Stimulated activated effector memory CD8-positive, alpha-beta T cell treated with anti-CD3 and anti-CD28 coated beads, Interleukin-12 subunit alpha, Interleukin-12 subunit beta, amount 100 ng/mL, for 72 hours (primary cell): ENCODE data around the gene NAPB.
"Not testable (repeated sequence)": the region's sequence is repeated elsewhere in the genome, so short reads cannot be mapped to it uniquely, and the experiment has no call there.

Experiments
- ATAC-seq: fragments of 150-1000 bp; cut with Tn5 transposase; 2 replicates; pipeline ENCODE4 v1.10.0; 2021
- DNase-seq, 2 donors: peaks; one replicate each; pipeline ENCODE4 v3.0.0; 2021 to 2022; ENCODE audit warnings: low spot score in 2 of 2
- H3K27ac Mint-ChIP-seq: one replicate; pipeline ENCODE4 v1.8.0; 2022; ENCODE audit warnings: mild to moderate bottlenecking, mixed read lengths
- H3K36me3 Mint-ChIP-seq: one replicate; pipeline ENCODE4 v1.8.0; 2022; ENCODE audit warnings: mild to moderate bottlenecking, mixed read lengths
- H3K4me1 Mint-ChIP-seq: one replicate; pipeline ENCODE4 v1.8.0; 2022; ENCODE audit warnings: mixed read lengths
- H3K4me3 Mint-ChIP-seq: one replicate; pipeline ENCODE4 v1.8.0; 2022; ENCODE audit warnings: mild to moderate bottlenecking, mixed read lengths
- H3K9me3 Mint-ChIP-seq: one replicate; pipeline ENCODE4 v1.8.0; 2022; ENCODE audit warnings: mixed read lengths

NAPB gene

DNA sequence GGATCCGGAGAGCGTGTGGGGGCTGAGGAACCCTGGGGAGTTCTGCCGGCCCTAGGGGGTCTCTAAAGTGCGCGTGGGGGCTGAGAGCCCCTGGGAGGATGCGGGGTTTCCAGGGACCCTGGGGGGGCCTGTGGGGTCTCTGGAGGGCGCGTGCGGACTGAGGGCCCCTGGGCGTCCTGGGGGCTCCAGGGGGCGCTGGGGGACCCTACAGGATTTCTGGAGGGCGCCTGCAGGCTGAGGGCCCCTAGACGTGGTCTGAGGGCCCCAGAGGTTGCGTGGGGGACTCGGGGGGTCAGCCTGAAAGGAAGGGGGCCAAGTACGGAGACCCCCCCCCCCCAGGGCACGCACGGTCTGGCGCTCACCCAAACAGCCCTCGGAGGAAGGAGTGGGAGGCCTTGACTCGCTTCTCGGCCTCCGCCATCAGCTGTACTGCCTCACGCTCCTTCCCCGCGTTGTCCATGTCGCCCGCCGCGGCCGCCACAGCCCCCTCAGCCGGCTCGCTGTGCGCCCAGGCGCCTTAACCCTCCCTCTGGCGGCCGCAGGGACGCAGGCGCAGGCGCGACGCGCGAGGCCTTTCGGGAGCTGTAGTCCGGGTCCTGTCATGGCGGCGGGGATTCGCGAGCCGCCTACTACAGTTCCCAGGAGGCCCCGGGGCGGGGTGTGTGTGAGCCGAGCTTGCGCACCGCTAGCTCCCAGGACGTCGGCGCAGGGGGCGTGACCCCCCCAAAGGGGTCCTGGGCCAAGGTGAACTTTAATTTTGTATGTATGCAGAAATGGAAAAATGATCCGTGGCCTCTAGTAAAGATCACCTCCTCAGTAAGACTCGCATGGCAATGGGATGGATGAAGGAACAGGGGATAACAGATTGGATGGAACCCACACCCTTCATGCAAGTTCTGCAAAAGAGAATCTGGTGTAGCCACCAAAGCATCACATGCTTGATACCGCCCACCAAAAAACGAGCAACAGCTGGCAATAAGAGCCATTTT, at the start of gene NAPB:
Gene NAPB (minus strand): TSS at position 546 of the 989 bp plus-strand sequence. CDS start 86 bp downstream, at position 460.
- Mint-ChIP-seq H3K36me3 (peaks cover 7% of the 10 kb centered on the region), H3K4me1 (peaks cover 25% of the 10 kb centered on the region), H3K9me3 (no peaks in the 10 kb centered on the region), H3K27ac (peak within 1 kb of the TSS; percentile 89), H3K4me3 (peak within 1 kb of the TSS; percentile 80)
- peak; percentile 99 for ATAC-seq
- DNase-seq: peak; percentile 86 to 95

DNA sequence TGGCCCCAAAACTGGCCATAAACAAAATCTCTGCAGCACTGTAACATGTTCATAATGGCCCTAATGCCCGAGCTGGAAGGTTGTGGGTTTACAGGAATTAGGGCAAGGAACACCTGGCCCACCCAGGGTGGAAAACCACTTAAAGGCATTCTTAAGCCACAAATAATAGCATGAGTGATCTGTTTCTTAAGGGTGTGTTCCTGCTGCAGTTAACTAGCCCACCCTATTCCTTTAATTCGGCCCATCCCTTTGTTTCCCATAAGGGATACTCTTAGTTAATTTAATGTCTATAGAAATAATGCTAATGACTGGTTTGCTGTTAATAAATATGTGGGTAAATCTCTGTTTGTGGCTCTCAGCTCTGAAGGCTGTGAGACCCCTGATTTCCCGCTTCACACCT, 45.7 kb upstream of the NAPB start:
- H3K27ac Mint-ChIP-seq, DNase-seq, H3K36me3 Mint-ChIP-seq, H3K9me3 Mint-ChIP-seq, H3K4me3 Mint-ChIP-seq, ATAC-seq, H3K4me1 Mint-ChIP-seq: not testable (repeated sequence)

DNA sequence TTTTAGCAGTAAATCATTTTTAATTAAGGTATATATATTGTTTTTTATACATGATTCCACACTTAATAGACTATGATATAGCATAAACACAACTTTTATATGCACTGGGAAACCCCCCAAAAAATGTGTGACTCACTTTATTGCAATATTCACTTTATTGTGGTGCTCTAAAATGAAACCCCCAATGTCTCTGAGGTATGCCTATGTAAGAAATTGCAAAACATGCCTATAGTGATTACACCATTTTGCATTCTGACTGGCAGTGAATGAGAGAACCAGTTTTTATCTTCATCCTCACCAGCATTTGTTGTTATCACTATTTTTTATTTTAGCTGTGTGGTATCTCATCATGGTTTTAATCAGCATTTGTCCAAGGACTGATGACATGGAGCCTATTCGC, 39.9 kb upstream of the NAPB start:
- Mint-ChIP-seq H3K36me3 (no peaks in the 10 kb centered on the region), H3K27ac (no peak overlapping the region), H3K4me1 (peaks cover 12% of the 10 kb centered on the region), H3K9me3 (no peaks in the 10 kb centered on the region), H3K4me3 (no peak overlapping the region)
- DNase-seq (no peak), ATAC-seq (no peak)

DNA sequence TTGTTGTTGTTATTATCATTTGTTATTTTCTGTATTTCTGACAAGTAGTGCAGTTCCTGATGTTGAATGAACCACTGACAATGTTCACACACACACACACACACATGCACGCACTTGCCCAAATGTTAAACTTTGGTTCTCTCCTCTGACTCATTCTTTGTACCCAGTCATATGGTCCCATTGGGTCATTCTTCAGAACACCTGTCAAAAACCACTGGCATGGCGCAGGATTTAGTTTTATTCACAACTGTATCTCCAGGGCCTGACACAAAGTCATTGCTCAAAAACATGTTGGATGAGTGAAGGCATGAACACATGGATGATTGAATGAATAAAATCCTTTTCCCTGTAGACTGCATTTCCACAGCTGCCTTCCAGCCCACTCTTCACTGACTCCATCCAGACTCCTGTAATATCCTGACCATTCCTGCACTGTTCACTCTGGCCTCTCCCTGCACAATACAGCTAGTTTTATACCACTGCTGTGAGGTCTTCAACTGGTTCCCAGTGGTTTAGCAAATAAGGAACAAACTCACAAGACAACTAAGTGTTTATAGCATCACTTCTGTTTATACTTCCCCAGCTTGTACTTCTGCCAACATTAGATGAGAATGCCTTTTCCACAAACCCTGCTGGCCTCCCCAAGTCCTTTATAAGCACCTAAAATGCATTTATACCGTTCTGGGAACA, 38.3 kb upstream of the NAPB start:
- DNase-seq (no peak), ATAC-seq (no peak)
- Mint-ChIP-seq H3K27ac (no peak overlapping the region), H3K4me1 (peaks cover 19% of the 10 kb centered on the region), H3K4me3 (no peak overlapping the region), H3K36me3 (no peaks in the 10 kb centered on the region), H3K9me3 (no peaks in the 10 kb centered on the region)

DNA sequence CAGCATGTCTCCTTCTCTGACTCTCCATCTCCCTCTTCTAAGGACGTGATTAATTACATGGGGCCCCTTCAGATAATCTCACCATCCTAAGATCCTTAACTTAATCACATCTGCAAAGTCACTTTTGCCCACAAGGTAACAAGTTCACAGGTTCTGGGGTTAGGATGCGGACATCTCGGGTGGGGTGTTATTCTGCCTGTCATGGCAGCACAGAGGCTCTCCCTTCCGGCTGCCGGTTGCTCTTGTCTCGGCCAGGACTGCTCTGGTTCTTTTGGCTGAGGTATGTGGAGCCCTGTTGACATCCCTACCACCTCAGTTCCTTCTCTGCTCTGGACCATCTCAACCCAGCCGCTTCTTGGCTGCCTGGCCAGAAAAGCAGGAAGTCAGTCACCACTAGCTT, 35.6 kb upstream of the NAPB start:
- Mint-ChIP-seq H3K4me1 (peaks cover 19% of the 10 kb centered on the region), H3K9me3 (no peaks in the 10 kb centered on the region), H3K36me3 (no peaks in the 10 kb centered on the region), H3K4me3 (peak overlapping the region; percentile 42), H3K27ac (peak overlapping the region; percentile 90)
- DNase-seq (no peak), ATAC-seq (no peak)

DNA sequence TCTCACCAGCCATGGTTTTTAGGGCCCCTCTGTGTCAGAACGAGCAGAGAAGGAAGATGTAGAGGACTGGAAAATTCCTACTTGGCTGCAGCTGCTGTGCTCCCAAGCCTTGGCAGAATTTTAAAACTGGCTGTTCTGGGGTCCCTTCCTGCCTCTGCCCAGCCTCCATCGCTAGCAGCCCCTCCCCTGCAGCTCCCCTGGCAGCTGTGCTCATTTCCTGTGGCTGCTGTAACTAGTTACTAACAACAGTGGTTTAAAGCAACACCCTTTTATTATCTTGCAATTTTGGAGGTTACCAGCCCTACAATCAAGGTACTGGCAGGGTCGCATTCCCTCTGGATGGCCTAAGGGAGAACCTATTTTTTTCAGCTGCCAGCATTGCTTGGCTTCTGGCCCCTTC, 35.1 kb upstream of the NAPB start:
- H3K36me3 Mint-ChIP-seq: no peaks in the 10 kb centered on the region

DNA sequence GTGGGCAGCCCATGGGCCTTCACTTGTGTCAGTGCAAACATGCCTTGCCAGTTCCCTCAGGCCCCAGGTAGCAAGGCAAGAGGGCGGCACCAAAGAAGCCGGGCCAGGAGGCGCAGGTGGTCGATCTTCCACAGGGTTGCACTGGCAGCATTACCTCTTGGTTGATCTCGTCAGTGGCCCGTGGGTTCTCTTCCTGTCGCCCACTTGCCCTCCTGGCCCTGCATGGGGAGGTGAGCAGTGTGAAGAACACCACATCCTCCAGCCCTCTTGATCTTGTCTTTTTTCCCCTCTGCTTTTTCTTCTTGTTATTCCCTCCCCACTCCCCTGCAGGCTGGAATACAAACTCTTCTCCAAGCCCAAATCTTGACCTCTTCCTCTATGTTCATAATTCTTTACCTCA, 34.4 kb upstream of the NAPB start:
- Mint-ChIP-seq H3K4me1 (peaks cover 19% of the 10 kb centered on the region), H3K27ac (peak overlapping the region; percentile 90), H3K4me3 (peak overlapping the region; percentile 42), H3K9me3 (no peaks in the 10 kb centered on the region), H3K36me3 (no peaks in the 10 kb centered on the region)
- DNase-seq: no peak
- peak; percentile 57 for ATAC-seq

More for the DNA sequence above, 35.1 kb upstream of the NAPB start:
- Mint-ChIP-seq H3K4me1 (peaks cover 19% of the 10 kb centered on the region), H3K27ac (peak overlapping the region; percentile 90), H3K4me3 (peak overlapping the region; percentile 42), H3K9me3 (no peaks in the 10 kb centered on the region)
- DNase-seq (no peak), ATAC-seq (peak; percentile 61)

DNA sequence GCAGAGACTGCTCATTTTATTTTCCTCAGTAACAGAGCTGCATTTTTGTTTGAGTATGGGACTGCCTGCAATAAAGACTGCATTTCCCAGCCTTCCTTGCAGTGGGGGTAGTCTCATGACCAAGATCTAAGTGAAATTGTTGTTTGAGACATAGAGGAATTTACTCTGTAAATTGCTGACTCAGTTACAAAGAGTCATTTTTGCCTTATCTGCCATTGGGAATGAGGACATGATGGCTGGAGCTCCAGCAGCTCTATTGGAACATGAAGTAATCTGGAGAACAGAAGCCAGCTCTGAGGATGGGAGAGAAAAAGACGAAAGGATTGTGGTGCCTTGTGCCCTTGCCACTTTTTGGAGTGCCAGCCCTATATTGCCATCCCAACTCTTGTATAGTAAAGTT, 33.5 kb upstream of the NAPB start:
- no peak overlapping the region for H3K4me3 Mint-ChIP-seq
- no peaks in the 10 kb centered on the region for H3K36me3 Mint-ChIP-seq
- no peak for ATAC-seq
- H3K4me1 Mint-ChIP-seq: peaks cover 19% of the 10 kb centered on the region
- DNase-seq: no peak
- no peaks in the 10 kb centered on the region for H3K9me3 Mint-ChIP-seq
- no peak overlapping the region for H3K27ac Mint-ChIP-seq

DNA sequence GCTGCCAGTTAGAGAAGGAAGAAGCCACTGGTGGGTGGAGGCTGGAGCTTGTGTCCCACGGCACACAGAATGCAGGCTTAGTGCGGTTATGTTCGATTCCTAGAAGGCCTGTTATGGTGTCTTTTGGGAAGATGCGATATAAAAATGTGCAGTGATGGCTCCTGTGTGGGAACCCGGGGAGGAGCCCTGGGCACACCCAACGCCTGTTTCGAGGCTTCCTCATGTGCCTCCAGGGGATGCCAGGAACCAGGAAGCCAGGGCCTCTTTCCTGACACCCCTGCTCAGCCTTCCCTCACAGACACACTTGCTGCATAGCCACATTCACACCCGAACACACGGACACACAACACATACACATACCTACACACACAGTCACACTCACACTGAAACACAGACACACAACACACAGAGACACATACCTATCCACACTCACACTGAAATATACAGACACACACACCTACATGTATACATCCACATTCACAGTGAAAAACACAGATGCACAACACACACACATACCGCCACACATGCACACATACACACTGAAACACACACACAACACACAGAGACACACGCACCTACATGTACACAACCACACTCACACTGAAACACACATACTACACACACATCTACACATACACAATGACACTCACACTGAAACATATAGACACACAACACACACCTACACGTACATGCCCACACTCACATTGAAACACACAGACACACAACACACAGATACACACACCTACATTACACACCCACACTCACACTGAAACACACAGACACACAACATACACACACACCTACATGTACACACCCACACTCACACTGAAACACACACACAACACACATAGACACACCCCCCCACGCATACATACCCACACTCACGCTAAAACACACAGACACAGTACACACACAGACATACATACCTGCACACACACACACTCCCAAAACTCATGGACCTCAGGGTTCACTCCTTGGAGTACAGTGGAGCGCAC, 32.6 kb upstream of the NAPB start:
- ATAC-seq (no peak), DNase-seq (no peak)
- H3K36me3 Mint-ChIP-seq: no peaks in the 10 kb centered on the region
- H3K4me1 Mint-ChIP-seq: peaks cover 28% of the 10 kb centered on the region
- H3K9me3 Mint-ChIP-seq: no peaks in the 10 kb centered on the region
- H3K4me3 Mint-ChIP-seq: no peak overlapping the region
- H3K27ac Mint-ChIP-seq: no peak overlapping the region

DNA sequence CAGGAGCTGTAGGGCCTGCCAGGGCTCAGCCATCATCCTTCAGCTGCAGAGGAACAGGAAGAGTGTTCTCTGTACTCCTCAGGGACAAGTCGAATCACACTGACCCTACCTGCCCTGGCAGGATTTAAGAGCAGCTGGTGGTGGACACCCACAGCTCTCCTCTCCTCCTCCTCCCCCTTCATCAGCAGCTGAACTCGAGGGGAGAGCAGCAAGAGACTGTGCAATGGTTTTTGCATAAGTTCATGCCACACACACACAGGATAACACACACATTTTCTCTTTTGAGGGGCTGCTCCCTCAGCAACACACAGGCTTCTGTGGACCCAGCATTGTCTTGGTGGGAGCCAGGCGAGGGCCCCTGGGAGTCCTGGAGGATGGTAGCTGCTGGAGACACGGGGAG, 31.5 kb upstream of the NAPB start, which contains the start of gene CST11:
Gene CST11 (minus strand): TSS at position 101 of the 400 bp plus-strand sequence. CDS start 65 bp downstream, at position 36.
- peaks cover 28% of the 10 kb centered on the region for H3K4me1 Mint-ChIP-seq
- H3K27ac Mint-ChIP-seq: no peak within 1 kb of the TSS
- H3K9me3 Mint-ChIP-seq: no peaks in the 10 kb centered on the region
- H3K4me3 Mint-ChIP-seq: no peak within 1 kb of the TSS
- no peaks in the 10 kb centered on the region for H3K36me3 Mint-ChIP-seq
- ATAC-seq: no peak
- DNase-seq: no peak

DNA sequence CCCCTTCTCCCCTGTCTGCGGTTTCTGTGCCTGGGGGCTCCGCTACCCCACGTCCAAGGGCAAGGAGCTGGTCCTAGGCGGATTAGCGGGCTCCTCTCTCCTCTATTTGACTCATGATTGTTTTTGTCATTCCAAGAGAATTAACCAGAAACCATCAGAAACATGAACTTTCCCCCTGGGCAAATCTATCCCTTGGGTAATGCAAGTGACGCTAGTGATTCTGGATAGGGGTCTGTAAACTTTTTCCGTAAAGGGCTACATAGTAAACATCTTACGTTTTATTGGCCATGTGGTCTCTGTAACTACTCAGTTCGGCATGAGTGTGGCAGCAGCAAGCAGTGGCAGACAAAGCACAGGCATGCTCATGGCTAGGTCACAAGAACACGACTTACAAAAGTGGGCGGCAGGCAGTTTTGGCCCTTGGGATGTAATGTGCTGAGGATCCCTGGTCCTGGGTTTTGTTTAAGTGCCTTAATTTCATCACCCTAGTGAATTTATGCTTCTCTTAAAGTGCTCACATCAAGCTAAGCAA, 30.7 kb upstream of the NAPB start:
- no peak overlapping the region for H3K27ac Mint-ChIP-seq
- H3K4me1 Mint-ChIP-seq: peaks cover 24% of the 10 kb centered on the region
- no peaks in the 10 kb centered on the region for H3K9me3 Mint-ChIP-seq
- H3K36me3 Mint-ChIP-seq: no peaks in the 10 kb centered on the region
- DNase-seq: no peak
- no peak overlapping the region for H3K4me3 Mint-ChIP-seq
- no peak for ATAC-seq

DNA sequence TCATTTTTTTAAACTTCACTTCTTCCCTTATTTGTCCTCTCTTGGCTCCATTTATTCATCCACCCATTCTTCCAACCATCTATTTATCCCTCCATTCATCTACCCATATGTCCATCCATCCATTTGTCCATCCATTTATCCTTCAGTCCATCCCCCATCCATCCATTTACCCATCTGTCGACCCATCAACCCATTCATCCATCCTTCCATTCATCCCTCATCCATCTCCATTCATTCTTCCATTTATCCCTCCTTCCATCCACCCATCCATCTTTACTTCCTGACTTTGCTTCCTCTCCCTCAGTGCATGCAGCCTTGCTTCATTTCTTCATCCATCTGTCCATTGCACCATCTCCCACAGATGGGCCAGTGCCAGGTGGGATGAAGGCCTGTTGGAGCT, 29.6 kb upstream of the NAPB start:
- ATAC-seq: no peak
- Mint-ChIP-seq H3K27ac (no peak overlapping the region), H3K4me1 (peaks cover 13% of the 10 kb centered on the region), H3K36me3 (no peaks in the 10 kb centered on the region), H3K4me3 (no peak overlapping the region), H3K9me3 (no peaks in the 10 kb centered on the region)
- no peak for DNase-seq

DNA sequence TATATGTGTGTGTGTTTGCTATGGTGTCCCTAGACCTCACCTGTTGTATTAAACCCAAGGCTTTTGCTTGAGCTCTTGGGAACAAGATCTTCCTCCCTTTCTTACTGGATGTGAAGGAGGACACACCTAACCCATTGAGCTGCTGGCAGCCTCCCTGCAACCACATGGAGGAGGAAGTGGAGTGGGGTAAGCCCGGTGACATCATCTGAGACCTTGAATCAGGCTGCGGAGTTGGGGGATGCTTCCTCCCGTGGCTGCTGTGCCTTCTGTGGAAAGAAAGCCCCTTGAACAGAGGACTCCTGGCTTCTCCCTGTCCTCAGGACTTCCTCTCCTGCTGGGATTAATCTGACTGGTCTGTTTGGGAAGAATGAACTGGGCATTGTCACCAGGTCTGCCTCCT, 28.1 kb upstream of the NAPB start:
- no peak overlapping the region for H3K4me3 Mint-ChIP-seq
- H3K36me3 Mint-ChIP-seq: no peaks in the 10 kb centered on the region
- ATAC-seq (peak; percentile 65), DNase-seq (no peak)
- H3K4me1 Mint-ChIP-seq: peaks cover 9% of the 10 kb centered on the region
- H3K9me3 Mint-ChIP-seq: no peaks in the 10 kb centered on the region
- H3K27ac Mint-ChIP-seq: peak overlapping the region; percentile 20

DNA sequence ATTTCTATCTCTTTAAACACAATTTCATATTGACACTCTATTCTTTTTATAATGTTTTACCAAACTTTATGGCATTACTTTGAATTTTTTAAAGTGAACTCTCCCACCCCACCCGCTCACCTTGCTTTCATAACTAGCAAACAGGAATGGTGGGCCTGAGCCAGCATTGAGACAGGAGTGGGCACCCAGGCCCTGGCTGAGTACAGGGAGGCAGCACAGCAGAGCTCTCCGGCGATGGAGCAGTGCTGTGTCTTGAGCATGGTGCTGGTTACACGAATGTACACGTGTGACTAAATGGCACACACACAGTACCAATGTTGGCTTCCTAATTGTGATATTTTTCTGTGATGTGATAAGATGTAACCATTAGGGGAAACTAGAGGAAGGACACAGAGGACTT, 26.9 kb upstream of the NAPB start:
- DNase-seq (no peak), ATAC-seq (no peak)
- H3K9me3 Mint-ChIP-seq: no peaks in the 10 kb centered on the region
- no peak overlapping the region for H3K4me3 Mint-ChIP-seq
- H3K27ac Mint-ChIP-seq: no peak overlapping the region
- no peaks in the 10 kb centered on the region for H3K36me3 Mint-ChIP-seq
- H3K4me1 Mint-ChIP-seq: peaks cover 9% of the 10 kb centered on the region
